ENCODE measurements around the gene KIT.

GRCh38 chr4:54632537-54632936 lies 25.2 kb upstream of the KIT start:
- TF ChIP-seq CTCF (conservative IDR thresholded peaks at IDR 0.05; ENCODE audit: low read length) = no peak
- no peak for TF ChIP-seq EZH2phosphoT487 (IDR thresholded peaks at IDR 0.05; ENCODE audit: borderline replicate concordance)

Measured in Loucy (cell line).